HG03108 (cell line): ENCODE measurements around the gene PTPRN2.

ENCODE experiments used
- ATAC-seq: cut with Tn5 transposase; IDR thresholded peaks from one replicate; pipeline ENCODE4 v1.9.1; 2021; ENCODE audit warnings: moderate library complexity; ENCODE audit not compliant: unreplicated experiment

The PTPRN2 gene

DNA sequence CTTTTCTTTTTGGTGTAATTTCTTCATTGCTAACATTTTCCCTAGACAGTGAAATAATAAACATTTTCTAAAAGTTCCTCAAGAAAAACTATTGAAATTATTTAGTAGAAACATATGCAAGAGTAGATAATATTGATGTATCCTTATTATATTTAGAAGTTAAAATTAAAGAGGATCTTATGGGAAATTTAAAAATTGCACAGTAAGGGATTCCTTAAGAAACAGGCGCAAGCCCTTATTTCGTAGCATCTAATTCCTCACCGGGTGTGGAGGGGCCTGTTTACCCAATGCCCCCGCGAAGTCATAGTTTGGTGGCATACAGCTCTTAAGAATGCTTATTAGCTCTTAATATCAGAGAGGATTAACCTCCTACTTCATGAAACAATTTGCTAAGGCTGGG lies 783.7 kb downstream of the PTPRN2 start:
- no peak for ATAC-seq

DNA sequence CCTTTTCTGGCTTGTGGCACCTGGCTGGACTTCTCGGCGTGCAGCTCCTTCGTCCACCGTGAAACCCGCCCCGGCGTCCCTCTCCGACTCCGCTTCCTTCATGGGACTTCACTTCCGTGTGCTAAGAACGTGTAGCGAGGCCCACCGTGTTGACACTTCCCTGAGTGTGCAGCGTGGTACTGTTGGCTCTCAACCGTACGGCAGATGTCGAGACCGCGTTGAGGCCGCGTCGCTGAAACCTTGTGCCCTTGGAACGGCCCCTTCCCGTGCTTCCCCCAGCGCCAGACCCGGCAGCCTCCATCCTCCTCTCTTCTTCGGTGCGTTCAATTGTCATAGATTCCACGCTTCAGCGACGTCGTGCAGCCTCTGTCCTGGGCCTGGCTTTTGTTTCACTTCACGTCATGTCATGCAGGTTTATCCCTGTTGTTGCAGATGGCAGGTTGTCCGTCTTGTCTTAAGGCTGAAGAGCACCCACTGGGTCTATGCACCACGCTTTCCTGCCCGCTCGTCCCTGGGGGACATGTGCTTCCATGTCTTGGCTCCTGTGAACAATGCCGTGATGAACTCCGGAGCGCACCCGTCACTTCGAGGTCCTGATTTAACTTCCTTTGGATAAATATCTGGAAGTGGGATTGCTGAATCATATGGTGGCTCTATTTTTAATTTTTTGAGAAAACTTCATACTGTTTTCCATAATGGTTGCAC lies 785.5 kb downstream of the PTPRN2 start:
- no peak for ATAC-seq

DNA sequence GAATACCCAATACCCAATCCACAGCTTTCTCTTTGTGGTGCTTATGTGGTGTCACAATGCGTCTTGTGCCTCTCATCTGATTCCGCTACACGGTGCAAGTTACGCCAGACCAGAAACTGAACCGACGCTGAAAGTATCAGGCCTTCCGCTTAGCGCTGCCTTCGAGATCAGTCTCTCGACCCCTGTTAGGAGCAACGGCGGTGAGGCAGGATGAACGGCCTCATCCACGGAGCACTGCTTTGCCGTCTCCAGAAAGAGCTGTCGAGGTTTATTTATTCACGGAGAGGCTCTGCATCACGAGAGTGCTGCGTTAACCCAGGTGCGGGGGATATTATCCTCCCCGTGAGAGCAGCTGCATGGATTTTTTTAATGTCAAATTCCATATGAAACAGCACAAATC lies 786.5 kb downstream of the PTPRN2 start:
- ATAC-seq = no peak

DNA sequence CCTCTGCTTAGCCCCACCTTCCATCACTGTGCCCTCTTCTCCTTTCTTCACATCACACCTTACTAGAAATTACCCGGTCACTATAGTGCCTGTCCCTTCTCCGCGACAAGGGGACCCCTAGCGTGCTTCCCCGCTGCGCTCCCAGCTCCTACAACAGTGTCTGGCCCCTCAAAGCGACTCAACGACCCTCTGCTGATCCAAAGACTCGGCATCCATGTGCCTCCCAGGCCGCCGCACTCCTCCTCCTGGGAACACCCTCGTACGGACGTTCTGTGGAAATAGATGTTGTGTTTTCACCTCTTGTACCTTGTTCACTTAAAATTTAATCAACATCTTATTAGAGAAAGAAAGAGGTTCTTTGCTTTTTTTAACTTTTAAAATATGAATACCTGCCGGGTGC lies 787.3 kb downstream of the PTPRN2 start:
- no peak for ATAC-seq

DNA sequence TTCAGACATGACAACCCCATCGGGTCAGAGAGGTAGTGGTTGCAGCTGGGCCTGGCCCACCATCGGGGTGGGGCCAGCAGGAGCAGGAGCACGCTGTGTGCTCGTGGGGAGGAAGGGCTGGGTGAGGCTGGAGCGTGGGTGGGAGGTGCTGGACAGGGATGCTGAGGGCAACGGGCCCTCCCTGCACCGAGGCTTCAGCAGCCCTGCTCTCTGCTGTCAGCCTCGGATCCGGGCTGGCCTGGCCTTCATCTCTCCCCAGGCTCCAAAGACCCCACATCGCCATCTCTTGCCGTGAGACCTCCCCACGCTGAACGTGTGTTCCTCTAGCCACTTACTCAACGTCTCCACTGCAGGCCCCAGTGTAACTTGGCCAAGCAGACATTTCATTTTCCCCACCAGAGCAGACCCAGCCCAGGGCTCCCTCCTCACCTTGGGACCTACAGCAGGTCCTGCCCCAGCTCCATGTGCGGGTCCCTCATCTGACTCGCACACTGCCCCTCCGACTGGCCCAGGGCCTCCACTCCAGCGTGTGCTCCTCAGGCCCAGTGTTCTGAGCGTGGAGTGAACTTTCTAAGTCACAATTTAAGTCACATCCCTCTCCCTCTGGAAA lies 788.4 kb downstream of the PTPRN2 start:
- ATAC-seq = no peak

DNA sequence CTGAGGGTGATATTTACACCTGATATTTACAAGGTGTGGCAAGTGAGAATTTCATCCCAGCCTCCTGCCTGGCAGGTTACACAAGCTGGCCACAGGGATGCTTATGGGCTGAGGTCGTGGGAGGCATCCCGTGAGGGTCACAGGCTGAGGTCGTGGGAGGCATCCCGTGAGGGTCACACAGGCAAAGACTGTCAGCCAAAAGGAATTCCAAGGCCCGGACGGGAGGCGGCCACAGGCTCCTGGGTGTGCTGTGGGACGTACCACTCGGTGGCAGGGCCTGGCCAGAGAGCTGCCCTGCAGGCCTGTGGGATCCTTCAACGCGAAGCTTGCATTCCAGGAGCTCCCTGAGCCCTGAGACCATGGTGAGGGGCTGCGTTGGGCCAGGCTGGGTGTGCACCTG lies 790.3 kb downstream of the PTPRN2 start:
- no peak for ATAC-seq

DNA sequence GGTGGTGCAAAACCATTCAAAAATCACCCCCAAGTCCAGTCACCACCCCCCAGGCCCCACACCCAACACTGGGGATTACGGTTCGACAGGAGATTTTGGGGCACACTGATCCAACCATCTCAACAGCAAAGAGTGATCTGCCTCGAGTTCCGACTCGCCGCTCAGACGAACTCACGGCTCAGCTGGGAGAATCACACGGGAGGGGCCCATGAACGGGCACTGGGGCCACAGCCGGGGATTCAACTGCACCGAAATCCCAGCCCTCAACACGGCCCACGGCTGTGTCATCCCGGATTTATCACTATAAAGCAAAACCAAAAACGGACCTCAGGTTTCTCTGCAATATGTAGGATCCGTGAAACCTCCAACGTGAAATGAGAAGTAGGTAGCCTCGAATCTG lies 790.8 kb downstream of the PTPRN2 start:
- ATAC-seq = no peak

DNA sequence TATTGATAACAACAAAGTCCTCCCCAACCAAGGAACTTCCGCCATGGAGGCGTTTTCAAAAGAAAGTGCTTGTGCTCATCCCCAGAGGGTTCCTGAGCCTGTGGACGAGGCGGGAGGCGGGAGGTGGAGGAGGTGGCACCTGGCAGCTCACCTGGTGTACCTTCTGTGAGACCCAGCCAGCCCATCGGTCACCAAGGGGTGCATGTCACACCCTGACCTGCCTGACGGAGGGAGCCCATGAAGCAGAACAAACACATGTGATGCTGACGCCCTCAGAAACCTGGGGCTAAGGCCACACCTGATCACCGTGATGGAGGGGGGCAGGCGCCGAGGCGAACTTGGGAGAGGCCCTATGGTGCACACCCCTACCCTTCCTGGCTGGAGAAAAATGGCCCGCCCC lies 792.0 kb downstream of the PTPRN2 start:
- ATAC-seq = no peak

DNA sequence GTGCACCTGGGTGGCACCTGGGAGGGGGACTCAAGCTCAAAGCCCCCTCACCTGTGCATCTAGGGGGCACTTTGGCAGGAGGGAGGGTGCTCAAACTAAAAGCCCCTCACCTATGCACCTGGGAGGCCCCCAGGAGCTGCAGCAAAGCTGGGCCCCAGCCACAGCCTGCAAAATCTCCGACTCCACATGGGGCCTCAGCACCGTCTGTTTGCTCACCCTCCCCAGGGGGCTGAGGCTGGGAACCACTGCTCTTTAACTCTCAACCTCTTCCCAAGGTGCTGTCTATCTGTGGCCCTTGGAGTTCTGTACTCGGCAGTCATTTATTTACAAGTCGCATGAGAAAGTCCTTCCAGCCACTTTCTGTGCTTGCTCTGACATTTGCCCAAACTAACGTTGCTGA lies 792.4 kb downstream of the PTPRN2 start:
- ATAC-seq = no peak

DNA sequence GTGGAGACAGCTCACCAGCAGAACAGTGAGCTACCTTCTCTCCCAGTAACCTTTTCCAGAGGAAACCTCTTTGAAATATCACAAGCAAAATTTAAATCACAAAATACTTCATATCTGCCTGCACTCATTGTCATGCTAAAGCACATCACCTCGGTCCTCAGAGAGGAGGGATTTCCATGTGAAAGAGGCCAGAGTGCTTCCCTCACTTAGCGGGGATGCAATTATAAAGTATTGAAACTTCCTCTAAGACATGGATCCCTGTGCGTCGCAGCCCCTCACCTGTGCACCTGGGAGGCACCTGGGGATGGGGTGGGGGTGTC lies 792.9 kb downstream of the PTPRN2 start:
- ATAC-seq = no peak

DNA sequence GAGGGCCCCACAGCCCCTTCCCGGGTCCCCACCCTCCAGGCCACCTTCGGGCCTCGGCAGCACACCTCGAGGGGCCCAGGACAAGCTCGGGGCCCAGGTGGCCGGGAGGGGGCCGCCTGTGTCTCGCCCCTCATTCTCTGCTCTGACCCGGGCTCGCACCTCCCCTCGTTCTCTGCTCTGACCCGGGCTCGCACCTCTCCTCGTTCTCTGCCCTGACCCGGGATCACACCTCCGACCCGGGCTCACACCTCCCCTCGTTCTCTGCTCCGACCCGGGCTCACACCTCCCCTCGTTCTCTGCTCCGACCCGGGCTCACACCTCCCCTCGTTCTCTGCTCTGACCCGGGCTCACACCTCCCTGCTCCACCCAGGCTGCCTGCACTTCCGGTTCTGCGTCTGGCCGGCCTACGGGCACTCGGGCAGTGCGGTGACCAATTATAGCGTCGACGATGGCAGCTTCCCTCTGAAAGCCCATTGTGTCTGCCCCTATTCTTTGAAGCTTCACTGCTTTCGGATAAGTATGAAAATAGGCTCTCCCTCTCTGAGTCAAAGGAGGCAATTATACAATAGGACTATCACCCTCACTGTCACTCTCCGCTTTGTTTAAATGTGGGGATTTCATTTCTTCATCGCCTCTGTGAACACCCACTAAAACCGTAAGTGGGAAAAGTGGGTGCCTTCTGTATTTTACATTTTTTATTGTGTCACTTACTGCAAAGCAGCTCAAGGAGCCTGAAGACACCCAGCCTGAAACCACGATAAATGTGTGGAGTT lies 793.5 kb downstream of the PTPRN2 start:
- no peak for ATAC-seq

DNA sequence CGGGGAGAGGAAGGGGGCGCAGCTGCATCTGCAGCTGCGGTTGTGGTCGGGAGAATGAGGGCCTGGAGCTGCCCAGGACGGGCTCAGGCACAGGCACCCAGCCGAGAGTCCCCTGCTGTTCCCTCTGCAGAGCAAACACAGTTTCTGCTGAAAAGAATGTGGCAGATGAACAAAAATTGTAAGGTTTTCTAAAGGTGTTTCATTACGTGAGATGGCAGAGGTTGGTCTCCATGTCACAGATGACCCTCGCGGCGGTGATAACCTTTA lies 794.6 kb downstream of the PTPRN2 start:
- no peak for ATAC-seq

DNA sequence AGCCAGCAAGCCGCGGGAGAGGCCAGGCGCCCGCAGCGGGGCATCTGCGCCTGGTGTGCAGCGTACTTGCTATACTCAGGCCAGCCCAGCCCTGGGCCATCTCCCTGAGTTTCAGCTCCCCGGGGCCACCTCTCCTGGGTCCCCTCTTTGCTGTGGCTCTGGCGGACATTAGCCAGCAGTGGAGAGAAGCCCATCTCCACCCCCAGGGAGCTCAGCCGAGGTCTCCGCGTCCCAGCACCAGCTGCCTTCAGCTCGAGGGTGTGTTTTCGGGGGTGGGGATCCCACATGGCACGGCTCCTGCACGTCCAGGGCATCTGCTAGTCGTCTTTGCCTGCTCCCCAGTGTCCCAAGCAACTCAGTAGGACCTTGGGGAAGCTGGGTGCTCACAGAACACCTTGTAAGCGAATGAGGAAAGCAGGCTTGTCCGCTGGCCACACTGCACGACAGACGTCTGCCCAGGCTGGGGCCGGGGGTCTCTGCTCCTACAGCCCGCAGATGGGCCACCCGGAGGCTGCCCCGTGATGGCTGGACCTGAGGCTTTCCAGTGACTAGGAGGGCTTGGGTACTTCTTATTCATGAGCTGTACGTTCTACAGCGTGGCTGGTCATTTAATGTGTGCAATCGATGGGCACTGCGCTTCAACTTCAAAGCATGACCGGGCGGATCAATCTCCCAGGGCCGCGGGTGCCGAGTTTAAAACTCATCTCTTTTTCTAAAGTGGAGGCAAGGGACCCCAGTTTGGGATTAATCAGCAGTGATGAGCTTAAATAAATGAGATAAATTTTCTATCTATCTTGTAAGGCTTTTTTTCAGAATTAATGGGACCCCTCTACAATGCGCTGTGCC lies 795.2 kb downstream of the PTPRN2 start:
- no peak for ATAC-seq

DNA sequence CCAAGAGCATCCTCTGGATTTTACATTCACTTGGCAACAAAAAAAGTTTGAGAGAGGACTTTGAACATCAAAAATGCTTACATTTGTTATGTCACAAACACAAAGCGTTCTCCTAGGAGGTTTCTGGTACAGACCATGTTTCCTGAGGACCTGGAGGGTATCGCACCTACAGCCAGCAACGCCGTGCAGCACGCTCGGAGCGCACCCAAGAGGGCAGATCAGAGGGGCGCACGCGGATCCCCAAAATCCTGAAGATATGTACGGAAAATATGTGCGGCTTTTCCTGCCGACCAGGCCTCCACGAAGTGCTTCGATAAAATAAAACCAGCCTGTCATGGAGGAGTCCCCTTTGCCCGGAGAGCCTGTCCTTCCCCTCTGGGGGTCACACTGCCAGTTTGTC lies 796.0 kb downstream of the PTPRN2 start:
- no peak for ATAC-seq

DNA sequence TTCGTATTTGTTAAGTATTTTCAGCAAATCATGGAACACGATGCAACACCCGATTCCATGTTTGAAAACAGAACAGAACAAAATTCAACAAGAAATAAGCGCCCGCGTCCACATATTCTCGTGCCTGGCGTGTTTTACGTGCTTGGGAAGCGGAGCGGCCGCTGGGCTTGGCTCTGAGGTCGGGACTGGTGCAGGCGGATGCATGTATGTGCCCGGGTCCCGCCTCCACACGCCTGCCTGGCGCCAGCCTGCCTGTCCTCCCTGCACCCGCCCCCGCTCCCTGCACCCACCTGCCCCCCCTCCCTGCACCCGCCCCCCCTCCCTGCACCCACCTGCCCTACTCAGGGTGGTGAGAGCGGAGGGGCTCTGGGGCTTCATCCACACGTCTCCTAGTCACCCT lies 796.4 kb downstream of the PTPRN2 start:
- no peak for ATAC-seq

DNA sequence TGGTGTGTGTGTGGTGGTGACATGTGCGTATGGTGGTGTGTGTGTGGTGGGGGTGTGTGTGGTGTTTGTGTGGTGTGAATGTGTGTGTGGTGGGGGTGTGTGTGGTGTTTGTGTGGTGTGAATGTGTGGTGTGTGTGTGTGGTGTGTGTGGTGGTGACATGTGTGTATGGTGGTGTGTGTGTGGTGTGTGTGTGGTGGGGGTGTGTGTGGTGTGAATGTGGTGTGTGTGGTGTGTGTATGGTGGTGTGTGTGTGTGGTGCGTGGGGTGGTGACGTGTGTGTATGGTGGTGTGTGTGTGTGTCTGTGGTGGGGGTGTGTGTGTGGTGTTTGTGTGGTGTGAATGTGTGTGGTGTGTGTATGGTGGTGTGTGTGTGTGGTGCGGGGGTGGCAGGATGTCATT lies 797.7 kb downstream of the PTPRN2 start:
- no peak for ATAC-seq

DNA sequence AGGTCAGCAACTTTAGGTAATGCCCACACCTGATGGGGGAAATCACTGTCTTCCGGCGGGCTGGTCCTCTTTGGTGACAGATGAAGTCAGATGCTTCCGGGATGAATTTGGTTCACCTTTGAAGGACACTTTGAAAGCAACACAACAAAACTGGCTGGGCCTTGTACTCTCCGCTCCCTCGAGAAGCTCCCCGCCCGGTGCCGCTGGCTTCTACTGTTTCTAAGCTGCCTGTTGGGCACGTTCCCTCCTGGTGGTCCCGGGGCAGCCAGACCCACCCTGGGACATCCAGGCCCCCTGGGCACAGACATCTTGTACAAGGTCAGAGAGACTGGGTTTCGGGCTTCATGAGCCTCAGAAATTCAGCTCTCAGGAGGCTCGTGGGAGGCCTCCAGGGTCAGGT lies 798.5 kb downstream of the PTPRN2 start:
- no peak for ATAC-seq

DNA sequence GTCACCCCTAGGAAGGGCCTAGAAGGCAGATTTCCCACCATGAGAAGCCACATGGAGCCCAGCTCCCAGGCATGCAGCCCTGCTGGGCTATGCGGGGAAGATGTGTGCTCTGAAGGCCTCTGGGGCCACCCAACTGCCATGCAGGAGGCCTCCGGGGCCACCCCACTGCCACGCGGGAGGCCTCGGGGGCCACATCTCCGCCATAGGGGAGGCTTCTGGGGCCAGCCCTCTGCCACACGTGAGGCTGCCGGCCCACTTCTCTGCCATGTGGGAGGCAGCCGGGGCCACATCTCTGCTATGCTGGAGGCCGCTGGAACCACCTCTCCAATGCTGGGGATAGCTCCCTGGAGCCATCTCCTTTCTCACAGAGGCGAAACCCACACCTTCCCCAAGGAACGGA lies 799.0 kb downstream of the PTPRN2 start:
- no peak for ATAC-seq

DNA sequence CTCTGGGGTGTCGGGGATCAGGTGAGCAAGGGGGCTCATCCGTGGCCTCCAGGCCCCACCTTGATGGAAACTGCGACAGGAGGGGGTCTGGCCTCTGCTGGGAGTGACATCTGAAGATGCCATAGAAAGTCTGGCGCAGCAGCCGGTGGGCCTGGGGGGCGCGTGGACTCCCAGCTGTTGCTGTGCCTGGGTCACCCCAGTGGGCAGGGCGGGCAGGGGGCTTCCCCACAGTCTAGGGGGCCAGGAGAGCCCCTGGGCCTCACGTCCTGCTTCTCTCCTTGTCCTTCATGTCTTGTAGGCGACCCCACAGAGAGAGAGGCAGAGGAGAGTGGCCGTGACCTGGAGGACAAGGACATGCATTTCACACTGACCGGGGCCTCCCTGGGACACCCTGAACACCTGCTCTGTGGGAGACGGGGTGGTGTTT lies 800.3 kb downstream of the PTPRN2 start:
- ATAC-seq = no peak

DNA sequence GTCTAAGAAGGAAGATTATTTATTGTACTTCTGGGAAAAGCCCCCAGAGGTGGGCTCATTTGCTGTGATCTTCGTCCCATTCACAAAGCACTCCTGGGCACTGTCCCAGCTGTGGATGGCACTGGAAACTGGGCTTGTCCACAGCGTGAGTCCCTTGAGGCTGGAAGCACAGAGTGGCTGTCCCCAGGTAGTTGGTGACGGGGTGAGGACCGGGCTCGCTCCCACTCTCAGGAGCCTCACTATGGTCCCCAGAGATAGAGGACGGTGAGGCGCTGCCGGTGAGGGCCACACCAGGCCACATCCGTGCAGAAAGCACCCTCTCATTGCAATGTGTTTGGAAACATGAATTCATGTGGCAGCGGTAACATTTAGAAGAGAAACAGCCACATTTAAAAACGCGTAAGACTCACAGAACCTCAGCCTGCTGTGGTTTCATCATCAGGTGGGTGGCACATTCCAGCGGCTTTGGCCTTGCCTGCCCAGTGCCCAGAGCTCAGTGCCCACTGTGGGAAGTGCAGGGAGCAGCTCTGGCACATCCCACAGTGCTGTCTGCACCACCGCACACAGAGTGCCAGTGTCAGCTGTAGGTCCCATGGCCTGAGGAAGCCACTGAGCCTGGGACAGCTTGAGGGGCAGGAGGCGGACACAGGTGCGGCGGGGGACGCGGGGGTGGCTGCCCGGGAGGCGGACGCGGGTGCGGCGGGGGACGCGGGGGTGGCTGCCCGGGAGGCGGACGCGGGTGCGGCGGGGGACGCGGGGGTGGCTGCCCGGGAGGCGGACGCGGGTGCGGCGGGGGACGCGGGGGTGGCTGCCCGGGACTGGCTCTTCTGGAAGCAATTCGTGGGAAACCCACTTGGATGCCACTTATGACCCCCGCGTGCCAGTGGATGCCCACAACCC lies 801.0 kb downstream of the PTPRN2 start:
- no peak for ATAC-seq
